Stomach (tissue), 4 donors: ENCODE measurements around the gene SLC17A9.

Source experiments
- EP300 ChIP-seq: sonication (generic); formaldehyde crosslinking; IDR thresholded peaks from one replicate; pipeline ENCODE4 v1.6.1; 2017; ENCODE audit warnings: antibody characterized with exemption
- POLR2A ChIP-seq, 4 donors: fragments of 450-650 bp; IDR thresholded peaks; one replicate each; pipeline ENCODE4 v1.6.1; 2016; ENCODE audit warnings: antibody characterized with exemption in 4 of 4, control low read depth in 2 of 4, mild to moderate bottlenecking in 1 of 4, moderate library complexity in 1 of 4
- POLR2AphosphoS5 ChIP-seq, 3 donors: sonication (generic); formaldehyde crosslinking; IDR thresholded peaks; one replicate each; pipeline ENCODE4 v1.6.1; 2016; ENCODE audit warnings: antibody characterized with exemption in 3 of 3
- TF ChIP-seq, protein P1 (sequence below), 7 experiments: fragments of 450-650 bp in 4 of 7; fragments of 200-600 bp in 3 of 7; sonication (generic) in 3 of 7; IDR thresholded peaks; one replicate each; pipeline ENCODE4 v1.5.1; 2016 to 2019; ENCODE audit warnings: antibody characterized with exemption in 7 of 7, control low read depth in 2 of 7, mild to moderate bottlenecking in 1 of 7

GRCh38 chr20:62993856-62994494 is 41.5 kb downstream of the SLC17A9 start:
- TF ChIP-seq POLR2A (IDR thresholded peaks at IDR 0.05) (no peak), POLR2AphosphoS5 (IDR thresholded peaks at IDR 0.05) (no peak), EP300 (no peak)
- TF ChIP-seq, protein P1, sequence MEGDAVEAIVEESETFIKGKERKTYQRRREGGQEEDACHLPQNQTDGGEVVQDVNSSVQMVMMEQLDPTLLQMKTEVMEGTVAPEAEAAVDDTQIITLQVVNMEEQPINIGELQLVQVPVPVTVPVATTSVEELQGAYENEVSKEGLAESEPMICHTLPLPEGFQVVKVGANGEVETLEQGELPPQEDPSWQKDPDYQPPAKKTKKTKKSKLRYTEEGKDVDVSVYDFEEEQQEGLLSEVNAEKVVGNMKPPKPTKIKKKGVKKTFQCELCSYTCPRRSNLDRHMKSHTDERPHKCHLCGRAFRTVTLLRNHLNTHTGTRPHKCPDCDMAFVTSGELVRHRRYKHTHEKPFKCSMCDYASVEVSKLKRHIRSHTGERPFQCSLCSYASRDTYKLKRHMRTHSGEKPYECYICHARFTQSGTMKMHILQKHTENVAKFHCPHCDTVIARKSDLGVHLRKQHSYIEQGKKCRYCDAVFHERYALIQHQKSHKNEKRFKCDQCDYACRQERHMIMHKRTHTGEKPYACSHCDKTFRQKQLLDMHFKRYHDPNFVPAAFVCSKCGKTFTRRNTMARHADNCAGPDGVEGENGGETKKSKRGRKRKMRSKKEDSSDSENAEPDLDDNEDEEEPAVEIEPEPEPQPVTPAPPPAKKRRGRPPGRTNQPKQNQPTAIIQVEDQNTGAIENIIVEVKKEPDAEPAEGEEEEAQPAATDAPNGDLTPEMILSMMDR (IDR thresholded peaks at IDR 0.05) = no peak
